GM12892 (cell line): ENCODE results near the gene COQ6.

Source experiments
- POLR2A ChIP-seq: IDR thresholded peaks from 2 replicates; pipeline ENCODE4 v1.6.1; 2011; ENCODE audit warnings: low read depth, low read length, control low read depth
- POLR2AphosphoS5 ChIP-seq: IDR thresholded peaks from 2 replicates; pipeline ENCODE4 v1.6.1; 2011; ENCODE audit warnings: low read depth, low read length, control low read depth
- TAF1 ChIP-seq: IDR thresholded peaks from 2 replicates; pipeline ENCODE4 v1.6.1; 2011; ENCODE audit warnings: low read depth, mild to moderate bottlenecking, control low read depth, low read length, borderline replicate concordance

DNA sequence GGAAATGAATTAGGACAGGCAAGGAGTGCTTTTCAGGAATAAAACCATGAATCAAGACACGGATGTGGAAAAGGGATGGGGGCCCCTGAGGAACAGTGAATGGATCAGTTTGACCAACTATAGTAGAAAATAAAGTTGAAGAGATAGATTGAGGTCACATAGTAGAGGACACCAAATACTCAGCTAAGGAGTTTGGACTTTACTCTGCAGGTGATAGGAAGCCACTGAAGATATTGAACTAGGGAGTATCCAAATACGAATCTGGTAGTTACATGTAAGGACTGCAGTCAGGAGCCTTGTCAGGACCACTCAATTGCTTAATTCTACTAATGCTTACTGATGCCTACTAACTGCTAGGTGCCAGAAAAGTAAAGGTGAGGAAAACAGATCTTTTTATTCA lies 48.6 kb downstream of the COQ6 start:
- TF ChIP-seq POLR2A (no peak), TAF1 (no peak), POLR2AphosphoS5 (no peak)
